HG03575 (cell line): ENCODE data around the gene AMBRA1.

Experiments used
- ATAC-seq: cut with Tn5 transposase; IDR thresholded peaks from one replicate; pipeline ENCODE4 v1.9.1; 2021; ENCODE audit not compliant: unreplicated experiment, insufficient number of reproducible peaks, low FRiP score; ENCODE audit errors: extremely low read depth

The AMBRA1 gene

GRCh38 chr11:46392421-46393230 lies 201.2 kb downstream of the AMBRA1 start:
- ATAC-seq = no peak

GRCh38 chr11:46391578-46392420 lies 202.0 kb downstream of the AMBRA1 start, which contains the start of gene CHRM4:
TSS of gene CHRM4 (minus strand) at chr11:46391776. CDS start at chr11:46386557, 5,219 bp downstream.
- no peak for ATAC-seq

- ATAC-seq = no peak
Observed at GRCh38 chr11:46391186-46391577, 202.6 kb downstream of the AMBRA1 start.

- ATAC-seq = no peak
Observed at GRCh38 chr11:46390331-46391171, 203.3 kb downstream of the AMBRA1 start.

- no peak for ATAC-seq
Observed at GRCh38 chr11:46389450-46390330, 204.1 kb downstream of the AMBRA1 start.

GRCh38 chr11:46388619-46389449 lies 205.0 kb downstream of the AMBRA1 start:
- ATAC-seq = no peak

GRCh38 chr11:46387919-46388618 lies 205.8 kb downstream of the AMBRA1 start:
- ATAC-seq = no peak

- ATAC-seq = no peak
Observed at GRCh38 chr11:46387456-46387855, 206.4 kb downstream of the AMBRA1 start.

- no peak for ATAC-seq
Observed at GRCh38 chr11:46386674-46387073, 207.1 kb downstream of the AMBRA1 start.

GRCh38 chr11:46386005-46386578 lies 207.7 kb downstream of the AMBRA1 start:
- no peak for ATAC-seq

GRCh38 chr11:46385169-46386004 lies 208.4 kb downstream of the AMBRA1 start:
- no peak for ATAC-seq

- no peak for ATAC-seq
Observed at GRCh38 chr11:46383974-46384701, 209.7 kb downstream of the AMBRA1 start.

- ATAC-seq = no peak
Observed at GRCh38 chr11:46383404-46383758, 210.4 kb downstream of the AMBRA1 start.

GRCh38 chr11:46382646-46383403 lies 211.0 kb downstream of the AMBRA1 start:
- ATAC-seq = no peak
